Kidney epithelial cell (primary cell): Measurements from ENCODE around the gene NCAPG. TPM values are rescaled to one million over a fixed set of nuclear protein-coding genes. Genes with fewer than 3 reads are reported as not detected.

Experiments used
- DNase-seq: peaks from one replicate; pipeline ENCODE4 v3.0.0-alpha.2; 2010; ENCODE audit warnings: low read depth
- H3K27me3 ChIP-seq: 2 replicates; pipeline ENCODE4 v1.6.0; 2011; ENCODE audit warnings: low read length; ENCODE audit not compliant: control insufficient read depth, insufficient read depth
- H3K36me3 ChIP-seq: 2 replicates; pipeline ENCODE4 v1.5.1; 2011; ENCODE audit warnings: low read length; ENCODE audit not compliant: control insufficient read depth, insufficient read depth
- H3K4me3 ChIP-seq: 2 replicates; pipeline ENCODE4 v1.5.1; 2011; ENCODE audit warnings: low read depth, mild to moderate bottlenecking, control low read depth, low read length
- total RNA-seq: library from RNA; depleted of rRNA; stranded (reverse); fragments of >200 nt; gene quantifications from 2 replicates; pipeline ENCODE4 v1.2.3, GENCODE V29; 2015
- TF ChIP-seq, protein P1 (sequence below): IDR thresholded peaks from 2 replicates; pipeline ENCODE4 v1.5.1; 2011; ENCODE audit warnings: mild to moderate bottlenecking, moderate library complexity, low read length, control low read depth, inconsistent platforms; ENCODE audit not compliant: insufficient read depth, poor library complexity, severe bottlenecking

The NCAPG gene
- total RNA-seq, 1 donor from 2014 or later, result 6.2 TPM

GRCh38 chr4:17807446-17807845, 3.3 kb upstream of the NCAPG start:
- DNase-seq, result no peak
- no peaks in the 10 kb centered on the region for H3K27me3 ChIP-seq
- TF ChIP-seq, protein P1, sequence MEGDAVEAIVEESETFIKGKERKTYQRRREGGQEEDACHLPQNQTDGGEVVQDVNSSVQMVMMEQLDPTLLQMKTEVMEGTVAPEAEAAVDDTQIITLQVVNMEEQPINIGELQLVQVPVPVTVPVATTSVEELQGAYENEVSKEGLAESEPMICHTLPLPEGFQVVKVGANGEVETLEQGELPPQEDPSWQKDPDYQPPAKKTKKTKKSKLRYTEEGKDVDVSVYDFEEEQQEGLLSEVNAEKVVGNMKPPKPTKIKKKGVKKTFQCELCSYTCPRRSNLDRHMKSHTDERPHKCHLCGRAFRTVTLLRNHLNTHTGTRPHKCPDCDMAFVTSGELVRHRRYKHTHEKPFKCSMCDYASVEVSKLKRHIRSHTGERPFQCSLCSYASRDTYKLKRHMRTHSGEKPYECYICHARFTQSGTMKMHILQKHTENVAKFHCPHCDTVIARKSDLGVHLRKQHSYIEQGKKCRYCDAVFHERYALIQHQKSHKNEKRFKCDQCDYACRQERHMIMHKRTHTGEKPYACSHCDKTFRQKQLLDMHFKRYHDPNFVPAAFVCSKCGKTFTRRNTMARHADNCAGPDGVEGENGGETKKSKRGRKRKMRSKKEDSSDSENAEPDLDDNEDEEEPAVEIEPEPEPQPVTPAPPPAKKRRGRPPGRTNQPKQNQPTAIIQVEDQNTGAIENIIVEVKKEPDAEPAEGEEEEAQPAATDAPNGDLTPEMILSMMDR, result no peak
- H3K36me3 ChIP-seq, result no peaks in the 10 kb centered on the region
- H3K4me3 ChIP-seq, result peak overlapping the region; percentile 13

GRCh38 chr4:17809667-17810066, 1.1 kb upstream of the NCAPG start:
- no peak for DNase-seq
- TF ChIP-seq, protein P1, result no peak
- no peaks in the 10 kb centered on the region for H3K27me3 ChIP-seq
- H3K36me3 ChIP-seq, result no peaks in the 10 kb centered on the region
- peak overlapping the region; percentile 94 for H3K4me3 ChIP-seq

DNA sequence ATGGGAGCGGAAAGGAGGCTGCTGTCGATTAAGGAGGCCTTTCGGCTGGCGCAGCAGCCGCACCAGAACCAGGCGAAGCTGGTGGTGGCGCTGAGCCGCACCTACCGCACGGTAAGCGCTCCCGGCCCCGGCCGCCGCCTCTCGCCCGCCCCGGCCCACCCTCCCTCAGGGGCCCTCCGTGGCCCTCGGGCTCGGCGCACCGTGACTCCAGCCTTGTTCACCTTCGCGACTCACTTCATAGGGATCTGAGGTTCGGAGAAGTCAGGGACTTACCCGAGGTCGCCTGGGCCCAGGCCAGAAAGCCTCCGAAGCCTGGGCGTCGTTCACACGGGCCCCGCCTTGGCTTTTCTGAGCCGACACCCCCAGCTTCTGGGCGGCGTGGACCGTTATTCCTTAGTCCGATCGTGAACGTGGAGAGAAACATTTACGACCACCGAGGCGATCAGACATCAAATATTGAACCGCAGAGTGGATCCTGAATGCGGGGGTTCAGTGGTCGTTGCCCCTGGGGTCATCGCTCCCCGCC, 362 bp downstream of the NCAPG start:
- Histone ChIP-seq H3K36me3 (no peaks in the 10 kb centered on the region), H3K27me3 (no peaks in the 10 kb centered on the region), H3K4me3 (peak overlapping the region; percentile 94)
- TF ChIP-seq, protein P1, result no peak
- no peak for DNase-seq

DNA sequence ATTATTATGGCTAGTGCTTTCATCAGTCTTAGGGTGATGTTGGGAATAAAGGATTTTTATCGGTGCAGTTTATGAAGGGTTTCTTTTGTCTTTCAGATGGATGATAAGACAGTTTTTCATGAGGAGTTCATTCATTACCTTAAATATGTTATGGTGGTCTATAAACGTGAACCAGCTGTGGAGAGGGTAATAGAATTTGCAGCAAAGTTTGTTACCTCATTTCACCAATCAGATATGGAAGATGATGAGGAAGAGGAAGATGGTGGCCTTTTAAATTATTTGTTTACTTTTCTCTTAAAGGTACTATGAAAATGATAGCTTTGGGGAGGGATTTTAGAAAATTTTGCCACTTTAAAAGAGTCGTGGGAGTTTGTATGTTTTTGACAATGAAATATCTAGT, 1.3 kb downstream of the NCAPG start:
- no peaks in the 10 kb centered on the region for H3K36me3 ChIP-seq
- H3K4me3 ChIP-seq, result peak overlapping the region; percentile 94
- no peaks in the 10 kb centered on the region for H3K27me3 ChIP-seq
- DNase-seq, result no peak
- TF ChIP-seq, protein P1, result no peak

GRCh38 chr4:17812801-17813200, 2.0 kb downstream of the NCAPG start:
- no peak for DNase-seq
- H3K27me3 ChIP-seq, result no peaks in the 10 kb centered on the region
- H3K36me3 ChIP-seq, result no peaks in the 10 kb centered on the region
- peak overlapping the region; percentile 5 for H3K4me3 ChIP-seq
- TF ChIP-seq, protein P1, result no peak

DNA sequence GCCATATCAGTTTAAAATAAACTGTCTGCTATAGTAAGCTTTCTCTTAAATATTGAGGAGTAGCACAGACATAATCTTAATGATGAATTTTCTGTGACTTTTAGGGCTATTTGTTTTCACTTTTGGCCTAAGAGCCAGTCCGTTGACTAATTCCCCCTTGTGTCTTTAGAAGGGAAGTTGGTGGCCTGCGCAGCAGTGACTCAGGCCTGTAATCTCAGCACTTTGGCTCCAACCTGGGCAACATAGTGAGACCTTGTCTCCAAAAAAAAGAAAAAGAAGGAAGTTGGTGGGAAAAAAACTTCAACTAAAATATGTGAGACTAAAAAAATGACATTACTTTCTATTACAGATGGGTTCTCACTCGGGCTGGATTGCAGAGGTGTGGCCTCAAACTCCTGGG, 3.4 kb downstream of the NCAPG start:
- H3K36me3 ChIP-seq, result no peaks in the 10 kb centered on the region
- no peak for DNase-seq
- TF ChIP-seq, protein P1, result no peak
- H3K4me3 ChIP-seq, result no peak overlapping the region
- H3K27me3 ChIP-seq, result no peaks in the 10 kb centered on the region
